Testis (tissue), 2 donors: ENCODE measurements around the gene NETO2.

Experiments
- POLR2A ChIP-seq: fragments of 450-650 bp; IDR thresholded peaks from one replicate; pipeline ENCODE4 v1.6.1; 2017; ENCODE audit warnings: antibody characterized with exemption, mild to moderate bottlenecking, moderate library complexity
- TF ChIP-seq, protein P1 (sequence below), 3 experiments: fragments of 450-650 bp in 2 of 3; fragments of 200-600 bp in 1 of 3; sonication (generic) in 1 of 3; IDR thresholded peaks; one replicate each; pipeline ENCODE4 v1.5.1; 2016 to 2019; ENCODE audit warnings: antibody characterized with exemption in 3 of 3, mild to moderate bottlenecking in 2 of 3, moderate library complexity in 1 of 3

DNA sequence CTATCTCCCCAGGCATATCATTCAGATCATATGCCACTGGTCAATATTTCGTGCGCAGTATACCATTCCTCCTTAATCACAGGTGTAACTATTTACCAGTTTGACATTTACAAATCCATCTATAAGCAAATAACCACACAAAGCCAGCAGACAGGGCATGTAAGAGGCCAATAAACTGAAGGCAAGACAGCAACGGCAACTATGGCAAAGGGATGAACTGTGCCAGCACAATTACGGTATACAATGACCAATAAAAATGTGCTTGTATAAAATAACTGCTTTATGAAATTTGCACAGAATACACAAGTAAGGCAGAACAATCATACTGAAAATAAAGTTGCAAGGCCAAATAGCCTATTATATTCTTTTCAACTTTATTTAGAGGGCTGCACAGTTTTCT is 9.2 kb downstream of the NETO2 start:
- TF ChIP-seq, protein P1, sequence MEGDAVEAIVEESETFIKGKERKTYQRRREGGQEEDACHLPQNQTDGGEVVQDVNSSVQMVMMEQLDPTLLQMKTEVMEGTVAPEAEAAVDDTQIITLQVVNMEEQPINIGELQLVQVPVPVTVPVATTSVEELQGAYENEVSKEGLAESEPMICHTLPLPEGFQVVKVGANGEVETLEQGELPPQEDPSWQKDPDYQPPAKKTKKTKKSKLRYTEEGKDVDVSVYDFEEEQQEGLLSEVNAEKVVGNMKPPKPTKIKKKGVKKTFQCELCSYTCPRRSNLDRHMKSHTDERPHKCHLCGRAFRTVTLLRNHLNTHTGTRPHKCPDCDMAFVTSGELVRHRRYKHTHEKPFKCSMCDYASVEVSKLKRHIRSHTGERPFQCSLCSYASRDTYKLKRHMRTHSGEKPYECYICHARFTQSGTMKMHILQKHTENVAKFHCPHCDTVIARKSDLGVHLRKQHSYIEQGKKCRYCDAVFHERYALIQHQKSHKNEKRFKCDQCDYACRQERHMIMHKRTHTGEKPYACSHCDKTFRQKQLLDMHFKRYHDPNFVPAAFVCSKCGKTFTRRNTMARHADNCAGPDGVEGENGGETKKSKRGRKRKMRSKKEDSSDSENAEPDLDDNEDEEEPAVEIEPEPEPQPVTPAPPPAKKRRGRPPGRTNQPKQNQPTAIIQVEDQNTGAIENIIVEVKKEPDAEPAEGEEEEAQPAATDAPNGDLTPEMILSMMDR (IDR thresholded peaks at IDR 0.05) = no peak
- no peak for TF ChIP-seq POLR2A
